ENCODE data around the gene RHNO1. TPM values are rescaled to one million over a fixed set of nuclear protein-coding genes. Genes with fewer than 3 reads are reported as not detected.

The RHNO1 gene
- total and polyA plus RNA-seq, 2 of the 4 experiments (the other 2 are of a cell fraction) = 26.1 to 30.6 TPM

DNA sequence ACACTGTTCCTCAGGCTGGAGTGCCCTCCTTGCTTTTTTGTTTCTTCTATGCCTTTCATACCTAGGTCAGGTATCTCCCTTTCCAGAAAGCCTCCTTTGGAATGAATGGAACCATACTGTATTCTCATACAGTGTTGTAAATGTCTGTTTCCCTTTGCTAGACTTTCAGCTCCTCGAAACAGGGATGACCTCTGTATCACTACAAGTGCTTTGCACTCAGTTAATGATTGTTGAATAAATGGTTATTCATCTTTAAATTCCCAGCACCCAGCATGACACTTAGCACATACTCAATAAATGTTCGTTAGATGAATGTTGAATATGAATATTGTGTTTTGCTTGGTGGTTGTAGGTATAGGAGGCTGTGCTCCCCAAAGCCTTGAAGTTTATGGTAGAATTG, 7.8 kb downstream of the RHNO1 start:
- Histone ChIP-seq H3K79me1 (ENCODE audit: low read depth in 1 of 2, low read length in 2 of 2) (peaks cover 14 to 37% of the 10 kb centered on the region in 2 experiments), H4K91ac (ENCODE audit: insufficient read depth, low read depth, low read length) (no peak overlapping the region), H3K4me2 (ENCODE audit: low read depth, low read length) (no peak overlapping the region), H2BK20ac (ENCODE audit: low read depth, low read length) (no peak overlapping the region), H4K5ac (ENCODE audit: low read depth, low read length) (no peak overlapping the region), H2AFZ (replicated peaks; ENCODE audit: low read length, poor library complexity) (no peak overlapping the region), H3K4me3 (ENCODE audit: insufficient read depth, low read depth, low read length) (no peak overlapping the region), H2BK120ac (ENCODE audit: low read depth, low read length) (no peak overlapping the region), H3K4ac (ENCODE audit: low read depth, low read length) (no peak overlapping the region), H3K18ac (ENCODE audit: low read depth, low read length) (no peak overlapping the region), H3K4me1 (ENCODE audit: control insufficient read depth, insufficient read depth, low read length) (no peaks in the 10 kb centered on the region), H3K9me3 (ENCODE audit: control insufficient read depth, insufficient read depth, low read length) (no peaks in the 10 kb centered on the region), H3K27me3 (ENCODE audit: control insufficient read depth, insufficient read depth, low read length) (no peaks in the 10 kb centered on the region), H2BK15ac (ENCODE audit: low read depth, low read length) (no peak overlapping the region), H4K20me1 (ENCODE audit: insufficient read depth, low read length) (no peaks in the 10 kb centered on the region), H2BK5ac (ENCODE audit: low read depth, low read length, poor library complexity, severe bottlenecking) (no peak overlapping the region), H3K36me3 (ENCODE audit: control insufficient read depth, insufficient read depth, low read length) (peaks cover 7% of the 10 kb centered on the region), H4K8ac (ENCODE audit: low read depth in 2 of 2, low read length in 2 of 2) (no peak overlapping the region), H3K23ac (ENCODE audit: low read depth, low read length) (no peak overlapping the region), H3K9ac (ENCODE audit: low read depth, low read length) (no peak overlapping the region), H3K27ac (ENCODE audit: insufficient read depth, low read length) (no peak overlapping the region), H3K9me1 (ENCODE audit: insufficient read depth, low read length) (peaks cover 7% of the 10 kb centered on the region), H3K14ac (replicated peaks; ENCODE audit: low read depth, low read length) (no peak overlapping the region), H2AK9ac (replicated peaks; ENCODE audit: low read depth, low read length, poor library complexity) (no peak overlapping the region), H2AK5ac (ENCODE audit: low read depth, low read length) (no peak overlapping the region), H3K56ac (ENCODE audit: extremely low read depth, insufficient read depth, low read length) (no peak overlapping the region)
- ChIA-PET CTCF (interaction anchor here (1.2 kb wide), 1 partner anchor 149 kb away, joined by 5 read pairs; no protein-coding TSS in a partner anchor), POLR2A (ENCODE audit: unreplicated experiment) (no interaction called here)
- in situ Hi-C loops (cut with MboI; ENCODE audit: low sequenced_read_pairs) = no loop called here
- WGBS, 2 experiments (ENCODE audit: extremely low coverage in 2 of 2, insufficient read length in 1 of 2) = no CpG with 5 or more reads among the region's 2 CpGs
- TF ChIP-seq CHD1 (IDR thresholded peaks at IDR 0.05; ENCODE audit: low read depth, low read length) = no peak
- TF ChIP-seq RAD21 (IDR thresholded peaks at IDR 0.05; ENCODE audit: low read length) = no peak
- no peak for TF ChIP-seq MXI1 (IDR thresholded peaks at IDR 0.05; ENCODE audit: borderline replicate concordance, low read depth, low read length)
- TF ChIP-seq RFX5 (IDR thresholded peaks at IDR 0.05; ENCODE audit: low read depth, low read length) = no peak
- TF ChIP-seq FOS (IDR thresholded peaks at IDR 0.05; ENCODE audit: low read depth, low read length) = no peak
- no peak for TF ChIP-seq MAFK (IDR thresholded peaks at IDR 0.05; ENCODE audit: low read depth, low read length)
- no peak for TF ChIP-seq BHLHE40 (IDR thresholded peaks at IDR 0.05; ENCODE audit: low read depth, low read length)
- no peak for TF ChIP-seq SMC3 (IDR thresholded peaks at IDR 0.05; ENCODE audit: low read depth, low read length)
- no peak for TF ChIP-seq MAZ (IDR thresholded peaks at IDR 0.05; ENCODE audit: borderline replicate concordance, low read depth, low read length)
- TF ChIP-seq, protein P1, sequence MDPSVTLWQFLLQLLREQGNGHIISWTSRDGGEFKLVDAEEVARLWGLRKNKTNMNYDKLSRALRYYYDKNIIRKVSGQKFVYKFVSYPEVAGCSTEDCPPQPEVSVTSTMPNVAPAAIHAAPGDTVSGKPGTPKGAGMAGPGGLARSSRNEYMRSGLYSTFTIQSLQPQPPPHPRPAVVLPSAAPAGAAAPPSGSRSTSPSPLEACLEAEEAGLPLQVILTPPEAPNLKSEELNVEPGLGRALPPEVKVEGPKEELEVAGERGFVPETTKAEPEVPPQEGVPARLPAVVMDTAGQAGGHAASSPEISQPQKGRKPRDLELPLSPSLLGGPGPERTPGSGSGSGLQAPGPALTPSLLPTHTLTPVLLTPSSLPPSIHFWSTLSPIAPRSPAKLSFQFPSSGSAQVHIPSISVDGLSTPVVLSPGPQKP (IDR thresholded peaks at IDR 0.05; ENCODE audit: borderline replicate concordance, low read depth, low read length) = no peak
- TF ChIP-seq, protein P2, sequence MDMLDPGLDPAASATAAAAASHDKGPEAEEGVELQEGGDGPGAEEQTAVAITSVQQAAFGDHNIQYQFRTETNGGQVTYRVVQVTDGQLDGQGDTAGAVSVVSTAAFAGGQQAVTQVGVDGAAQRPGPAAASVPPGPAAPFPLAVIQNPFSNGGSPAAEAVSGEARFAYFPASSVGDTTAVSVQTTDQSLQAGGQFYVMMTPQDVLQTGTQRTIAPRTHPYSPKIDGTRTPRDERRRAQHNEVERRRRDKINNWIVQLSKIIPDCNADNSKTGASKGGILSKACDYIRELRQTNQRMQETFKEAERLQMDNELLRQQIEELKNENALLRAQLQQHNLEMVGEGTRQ (IDR thresholded peaks at IDR 0.05; ENCODE audit: low read depth, low read length) = no peak
- TF ChIP-seq NFE2L2 (IDR thresholded peaks at IDR 0.05; ENCODE audit: low read depth, low read length) = no peak
- TF ChIP-seq, protein P3, sequence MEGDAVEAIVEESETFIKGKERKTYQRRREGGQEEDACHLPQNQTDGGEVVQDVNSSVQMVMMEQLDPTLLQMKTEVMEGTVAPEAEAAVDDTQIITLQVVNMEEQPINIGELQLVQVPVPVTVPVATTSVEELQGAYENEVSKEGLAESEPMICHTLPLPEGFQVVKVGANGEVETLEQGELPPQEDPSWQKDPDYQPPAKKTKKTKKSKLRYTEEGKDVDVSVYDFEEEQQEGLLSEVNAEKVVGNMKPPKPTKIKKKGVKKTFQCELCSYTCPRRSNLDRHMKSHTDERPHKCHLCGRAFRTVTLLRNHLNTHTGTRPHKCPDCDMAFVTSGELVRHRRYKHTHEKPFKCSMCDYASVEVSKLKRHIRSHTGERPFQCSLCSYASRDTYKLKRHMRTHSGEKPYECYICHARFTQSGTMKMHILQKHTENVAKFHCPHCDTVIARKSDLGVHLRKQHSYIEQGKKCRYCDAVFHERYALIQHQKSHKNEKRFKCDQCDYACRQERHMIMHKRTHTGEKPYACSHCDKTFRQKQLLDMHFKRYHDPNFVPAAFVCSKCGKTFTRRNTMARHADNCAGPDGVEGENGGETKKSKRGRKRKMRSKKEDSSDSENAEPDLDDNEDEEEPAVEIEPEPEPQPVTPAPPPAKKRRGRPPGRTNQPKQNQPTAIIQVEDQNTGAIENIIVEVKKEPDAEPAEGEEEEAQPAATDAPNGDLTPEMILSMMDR (conservative IDR thresholded peaks at IDR 0.05; ENCODE audit: low read depth, low read length) = no peak
- TF ChIP-seq RCOR1 (IDR thresholded peaks at IDR 0.05; ENCODE audit: insufficient replicate concordance, low read length) = no peak
- TF ChIP-seq POLR2A (IDR thresholded peaks at IDR 0.05; ENCODE audit: low read depth, low read length) = no peak
- no peak for TF ChIP-seq CEBPB (IDR thresholded peaks at IDR 0.05; ENCODE audit: low read depth, low read length)
- dilution Hi-C loops (cut with HindIII; ENCODE audit: low sequenced_read_pairs, unreplicated experiment) = no loop called here
- intact Hi-C loops (cut with micrococcal nuclease) = no loop called here
- ATAC-seq (ENCODE audit: low read depth) = no peak
- no TSS peak for BruUV-seq (replicated peaks)
- DNase-seq = no peak

Data from IMR-90 (cell line).